Ovary (tissue), 3 donors: ENCODE measurements around the gene SPATA33.

ENCODE experiments used
- EP300 ChIP-seq: sonication (generic); formaldehyde crosslinking; IDR thresholded peaks from one replicate; pipeline ENCODE4 v1.6.1; 2017; ENCODE audit warnings: antibody characterized with exemption
- TF ChIP-seq, protein P1 (sequence below), 3 donors: fragments of 450-650 bp in 2 of 3; fragments of 200-600 bp in 1 of 3; IDR thresholded peaks; one replicate each; pipeline versions ENCODE4 v1.5.1 to v1.8.0; 2016 to 2022; ENCODE audit warnings: antibody characterized with exemption in 3 of 3, mild to moderate bottlenecking in 1 of 3
- donor health status: DM: no; HTN: no; CAD: no.

DNA sequence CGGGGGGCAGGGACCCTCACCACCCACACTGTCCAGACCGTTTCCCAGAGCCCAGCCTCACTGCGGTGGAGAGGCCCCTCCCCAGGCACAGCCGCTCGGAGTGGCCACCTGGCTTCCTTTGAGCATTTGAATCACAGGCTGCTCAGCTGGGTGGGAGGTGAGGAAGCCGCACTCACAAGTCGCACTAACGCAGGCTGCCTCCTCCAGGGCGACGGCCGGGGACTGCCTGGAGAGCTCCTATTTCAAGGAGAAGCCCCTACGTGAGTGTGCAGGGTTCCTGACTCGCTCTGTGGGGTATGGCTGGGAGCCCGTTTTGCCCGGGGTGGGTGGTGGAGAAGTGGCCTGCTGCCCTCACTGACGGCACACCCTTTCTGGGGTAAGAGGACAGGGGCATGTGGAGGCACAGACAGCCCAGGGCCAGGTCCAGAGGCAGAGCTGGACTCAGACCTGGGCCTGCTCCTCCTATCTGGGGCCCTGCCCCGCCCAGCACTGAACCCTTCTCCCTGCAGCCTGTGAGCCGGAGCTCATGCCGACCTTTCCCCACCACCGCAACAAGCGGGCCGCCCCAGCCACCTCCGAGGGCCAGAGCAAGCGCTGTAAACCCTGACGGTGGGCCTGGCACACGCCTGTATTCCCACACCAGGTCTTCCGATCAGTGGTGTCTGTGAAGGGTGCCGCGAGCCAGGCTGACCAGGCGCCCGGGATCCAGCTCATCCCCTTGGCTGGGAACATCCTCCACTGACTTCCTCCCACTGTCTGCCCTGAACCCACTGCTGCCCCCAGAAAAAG lies 37.6 kb downstream of the SPATA33 start:
- TF ChIP-seq, protein P1, sequence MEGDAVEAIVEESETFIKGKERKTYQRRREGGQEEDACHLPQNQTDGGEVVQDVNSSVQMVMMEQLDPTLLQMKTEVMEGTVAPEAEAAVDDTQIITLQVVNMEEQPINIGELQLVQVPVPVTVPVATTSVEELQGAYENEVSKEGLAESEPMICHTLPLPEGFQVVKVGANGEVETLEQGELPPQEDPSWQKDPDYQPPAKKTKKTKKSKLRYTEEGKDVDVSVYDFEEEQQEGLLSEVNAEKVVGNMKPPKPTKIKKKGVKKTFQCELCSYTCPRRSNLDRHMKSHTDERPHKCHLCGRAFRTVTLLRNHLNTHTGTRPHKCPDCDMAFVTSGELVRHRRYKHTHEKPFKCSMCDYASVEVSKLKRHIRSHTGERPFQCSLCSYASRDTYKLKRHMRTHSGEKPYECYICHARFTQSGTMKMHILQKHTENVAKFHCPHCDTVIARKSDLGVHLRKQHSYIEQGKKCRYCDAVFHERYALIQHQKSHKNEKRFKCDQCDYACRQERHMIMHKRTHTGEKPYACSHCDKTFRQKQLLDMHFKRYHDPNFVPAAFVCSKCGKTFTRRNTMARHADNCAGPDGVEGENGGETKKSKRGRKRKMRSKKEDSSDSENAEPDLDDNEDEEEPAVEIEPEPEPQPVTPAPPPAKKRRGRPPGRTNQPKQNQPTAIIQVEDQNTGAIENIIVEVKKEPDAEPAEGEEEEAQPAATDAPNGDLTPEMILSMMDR (IDR thresholded peaks at IDR 0.05): no peak
- TF ChIP-seq EP300: no peak
